ENCODE data around the gene EEF1AKMT3.
"Not testable (repeated sequence)": the region's sequence is repeated elsewhere in the genome, so short reads cannot be mapped to it uniquely, and the experiment has no call there.

EEF1AKMT3 gene

GRCh38 chr12:57766464-57767304 lies 5.7 kb upstream of the EEF1AKMT3 start, which contains the start of gene CYP27B1:
Gene CYP27B1, minus strand, starts transcription at chr12:57767078. Its CDS starts 37 bp downstream, at chr12:57767041.
- no peak for DNase-seq

GRCh38 chr12:57767305-57767698 lies 5.1 kb upstream of the EEF1AKMT3 start:
- no peak for DNase-seq

GRCh38 chr12:57767876-57768275 lies 4.5 kb upstream of the EEF1AKMT3 start:
- no peak for DNase-seq

- no peak for DNase-seq
Measured at GRCh38 chr12:57769594-57769993, 2.8 kb upstream of the EEF1AKMT3 start.

- no peak for DNase-seq
Measured at GRCh38 chr12:57770734-57771133, 1.7 kb upstream of the EEF1AKMT3 start.

GRCh38 chr12:57771236-57771872 lies 1.1 kb upstream of the EEF1AKMT3 start:
- DNase-seq: peak; percentile 84

GRCh38 chr12:57771873-57772428 lies 463 bp upstream of the EEF1AKMT3 start, which contains the start of gene METTL1:
Gene METTL1, minus strand, starts transcription at chr12:57772105. Its CDS starts 22 bp downstream, at chr12:57772083.
- DNase-seq: peak; percentile 84

- DNase-seq: not testable (repeated sequence)
Measured at GRCh38 chr12:57774634-57775033, 2.2 kb downstream of the EEF1AKMT3 start.

- no peak for DNase-seq
Measured at GRCh38 chr12:57775044-57775443, 2.6 kb downstream of the EEF1AKMT3 start.

- no peak for DNase-seq
Measured at GRCh38 chr12:57775563-57776246, 3.3 kb downstream of the EEF1AKMT3 start.

GRCh38 chr12:57776247-57776587 lies 3.8 kb downstream of the EEF1AKMT3 start:
- no peak for DNase-seq

GRCh38 chr12:57777367-57777766 lies 5.0 kb downstream of the EEF1AKMT3 start:
- DNase-seq: no peak

- DNase-seq: no peak
Measured at GRCh38 chr12:57777911-57778310, 5.5 kb downstream of the EEF1AKMT3 start.

- no peak for DNase-seq
Measured at GRCh38 chr12:57779736-57780135, 7.3 kb downstream of the EEF1AKMT3 start.

- no peak for DNase-seq
Measured at GRCh38 chr12:57780284-57780897, 8.0 kb downstream of the EEF1AKMT3 start.

GRCh38 chr12:57781244-57781643 lies 8.8 kb downstream of the EEF1AKMT3 start:
- no peak for DNase-seq

- DNase-seq: no peak
Measured at GRCh38 chr12:57781801-57782200, 9.4 kb downstream of the EEF1AKMT3 start.

- no peak for DNase-seq
Measured at GRCh38 chr12:57782243-57782607, 9.8 kb downstream of the EEF1AKMT3 start.

- DNase-seq: peak; percentile 83
Measured at GRCh38 chr12:57782608-57783465, 10.4 kb downstream of the EEF1AKMT3 start, which contains the start of gene TSFM. Gene TSFM, plus strand, starts transcription at chr12:57782787. Its CDS starts 15 bp downstream, at chr12:57782802.

- no peak for DNase-seq
Measured at GRCh38 chr12:57783466-57783801, 11.0 kb downstream of the EEF1AKMT3 start.

- no peak for DNase-seq
Measured at GRCh38 chr12:57783861-57784260, 11.4 kb downstream of the EEF1AKMT3 start.

- DNase-seq: no peak
Measured at GRCh38 chr12:57793920-57794319, 21.5 kb downstream of the EEF1AKMT3 start.

Measured in NCI-H2227 treated with DMSO at 0.1 percent for 48 hours (cell line).